DMS 273 treated with DMSO at 0.1 percent for 48 hours (cell line): ENCODE measurements around the gene COL15A1.
"Not testable (repeated sequence)": the region's sequence is repeated elsewhere in the genome, so short reads cannot be mapped to it uniquely, and the experiment has no call there.

Experiments used
- DNase-seq: peaks from one replicate; lab custom pipeline; 2025; lab: John Stamatoyannopoulos, UW

Gene COL15A1

DNA sequence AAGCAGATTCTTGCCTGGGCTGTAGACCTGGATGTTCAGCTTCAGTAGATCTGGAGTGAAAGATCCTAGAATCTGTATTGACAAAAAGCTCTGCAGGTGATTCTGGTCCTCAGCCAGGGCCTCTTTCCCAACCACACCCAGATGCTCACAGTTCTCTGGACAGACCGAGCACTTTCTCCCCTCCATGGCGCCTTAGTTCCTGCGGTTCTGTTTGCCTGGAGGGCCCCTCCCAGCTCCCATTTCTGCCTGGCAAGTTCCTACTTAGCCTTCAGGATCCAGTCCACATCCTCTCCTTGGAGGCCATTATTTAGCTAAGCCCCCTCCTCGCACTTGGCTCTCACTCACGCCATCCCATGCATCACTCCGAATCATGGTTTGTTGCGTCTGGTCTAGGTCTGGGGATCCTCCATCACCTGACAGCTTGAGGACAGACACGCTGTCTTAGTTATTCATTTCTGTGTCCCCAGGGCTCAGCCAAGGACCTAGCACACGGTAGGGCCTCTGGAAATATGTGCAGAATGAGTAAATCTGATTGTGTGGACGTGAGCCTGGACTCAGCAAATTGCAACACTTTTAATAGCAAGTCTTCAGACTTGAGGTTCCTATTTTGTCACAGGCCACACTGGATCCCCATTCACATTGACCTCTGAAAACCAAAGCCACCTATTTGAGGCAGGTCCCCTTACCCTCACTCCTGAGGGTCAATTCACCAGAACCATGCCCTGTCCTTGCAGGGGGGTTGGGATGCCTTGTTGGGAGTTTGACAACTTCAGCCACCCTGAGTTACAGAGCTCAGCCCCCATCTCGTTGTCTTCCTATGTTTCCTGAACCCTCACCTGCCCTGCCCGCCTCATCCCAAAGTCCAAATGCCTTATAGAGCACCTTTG is 50.7 kb downstream of the COL15A1 start:
- no peak for DNase-seq

GRCh38 chr9:98995059-98995671 is 51.5 kb downstream of the COL15A1 start:
- DNase-seq = no peak

GRCh38 chr9:98995971-98996504 is 52.3 kb downstream of the COL15A1 start:
- no peak for DNase-seq

DNA sequence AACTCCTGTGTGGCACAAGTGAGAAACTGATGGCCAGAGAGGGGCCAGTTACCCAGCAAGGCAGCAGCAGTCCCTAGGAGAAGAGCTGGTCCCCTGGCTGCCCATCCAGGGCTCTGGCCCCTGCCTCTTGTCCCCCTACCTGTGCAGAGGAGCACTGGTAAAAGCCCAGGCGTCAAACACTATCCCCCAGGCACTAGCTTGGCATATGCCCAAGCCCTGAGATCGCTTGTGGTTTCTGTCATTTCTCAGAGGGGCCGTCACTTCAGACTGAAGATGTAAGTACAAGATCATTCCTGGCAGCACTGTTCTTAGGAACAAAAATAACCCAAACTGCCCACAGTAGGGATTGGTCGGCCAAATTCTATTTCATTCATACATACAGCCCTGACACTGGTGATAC is 53.9 kb downstream of the COL15A1 start:
- DNase-seq = no peak

DNA sequence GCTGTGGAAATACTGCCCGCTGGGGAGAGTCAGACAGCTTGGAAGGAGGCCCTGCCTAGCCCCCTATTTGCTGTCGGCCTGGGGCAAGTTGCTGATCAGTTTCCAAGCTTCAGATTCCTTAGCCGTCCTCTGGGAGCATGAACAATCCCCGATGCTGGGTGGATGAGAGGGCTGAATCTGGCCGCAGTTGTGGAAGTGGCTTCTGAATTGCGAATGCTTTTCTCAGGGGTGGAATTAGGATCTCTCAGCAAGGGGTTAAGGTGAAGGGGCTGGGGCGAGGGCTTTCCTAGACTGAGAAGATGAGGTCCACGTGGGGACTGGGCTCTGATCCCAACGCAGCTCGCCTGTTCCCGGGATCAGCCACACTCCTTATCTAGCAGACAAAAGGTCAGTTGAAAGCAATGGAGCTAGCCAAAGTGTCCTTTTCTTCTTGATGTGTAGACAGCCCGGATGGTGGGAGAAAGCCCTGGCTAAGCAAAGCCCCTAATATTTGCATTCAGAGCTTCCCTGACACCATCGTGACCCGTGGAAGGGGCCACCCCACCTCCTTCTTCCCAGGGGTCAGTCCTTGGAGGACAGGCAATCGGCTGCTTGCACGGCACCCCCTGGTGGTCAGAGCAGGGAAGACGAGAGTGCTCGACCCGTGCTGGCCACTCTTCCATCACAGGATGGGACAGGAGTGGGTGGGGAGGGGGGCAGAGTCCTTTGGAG is 54.9 kb downstream of the COL15A1 start:
- DNase-seq = no peak

DNA sequence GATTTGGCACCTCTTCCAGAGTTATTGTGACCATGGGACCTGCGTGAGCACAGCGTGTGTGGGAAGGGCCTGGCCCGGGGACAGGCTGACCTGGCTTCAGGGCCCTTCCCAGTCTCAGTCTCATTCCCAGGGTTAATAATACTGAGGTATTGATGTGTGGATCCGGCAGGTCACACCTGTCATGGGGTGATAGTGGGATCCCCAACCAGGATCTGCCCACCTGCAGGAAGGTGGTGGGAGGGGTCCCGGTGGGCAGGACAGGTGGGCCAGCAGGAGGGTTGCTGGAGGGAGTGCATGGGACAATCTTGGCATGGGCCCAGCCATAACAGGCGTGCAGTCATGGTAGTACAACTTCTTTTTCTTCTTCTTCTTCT is 55.4 kb downstream of the COL15A1 start:
- no peak for DNase-seq

- no peak for DNase-seq
Measured at GRCh38 chr9:99000476-99001395, 57.0 kb downstream of the COL15A1 start.

DNA sequence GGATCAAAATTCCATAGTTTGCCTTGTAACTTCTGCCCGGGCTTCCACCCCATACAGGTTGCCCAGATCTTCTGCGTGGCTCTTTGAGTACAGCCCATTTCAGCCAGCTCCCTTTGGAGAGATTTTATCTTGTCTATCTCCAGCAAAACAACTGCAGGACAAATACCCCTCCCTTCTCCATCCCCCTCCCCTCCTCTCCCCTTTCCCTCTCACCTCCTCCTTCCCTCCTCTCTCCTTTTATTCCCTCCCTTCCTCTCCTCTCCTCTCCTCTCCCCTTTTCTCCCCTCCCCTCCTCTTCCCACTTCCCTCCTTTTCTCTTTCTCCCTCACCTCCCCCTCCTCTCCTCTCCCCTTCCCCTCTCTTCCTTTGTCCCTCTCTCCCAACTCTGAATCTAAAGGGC is 58.2 kb downstream of the COL15A1 start:
- no peak for DNase-seq

GRCh38 chr9:99002706-99003105 is 59.0 kb downstream of the COL15A1 start:
- DNase-seq = no peak

- no peak for DNase-seq
Measured at GRCh38 chr9:99003308-99003707, 59.6 kb downstream of the COL15A1 start.

DNA sequence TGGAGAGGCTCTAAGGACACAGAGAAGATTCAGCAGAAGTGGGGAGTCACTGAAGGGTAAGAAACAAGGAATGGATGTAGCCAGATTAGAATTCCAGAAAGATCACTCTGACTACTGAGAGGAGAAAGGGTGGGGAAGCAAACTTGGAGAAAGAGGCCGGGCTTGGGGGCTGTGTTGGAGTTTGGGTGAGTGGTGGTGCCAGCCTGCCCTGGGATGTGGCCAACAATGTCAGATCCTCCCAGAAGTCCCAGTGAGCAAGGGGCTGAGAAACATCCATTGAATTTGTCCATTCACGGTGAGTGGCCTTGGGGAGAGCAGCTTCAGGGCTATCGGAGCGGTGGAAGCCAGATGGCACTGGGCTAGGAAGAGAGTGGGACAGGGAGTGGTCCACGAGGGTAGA is 60.4 kb downstream of the COL15A1 start:
- no peak for DNase-seq

DNA sequence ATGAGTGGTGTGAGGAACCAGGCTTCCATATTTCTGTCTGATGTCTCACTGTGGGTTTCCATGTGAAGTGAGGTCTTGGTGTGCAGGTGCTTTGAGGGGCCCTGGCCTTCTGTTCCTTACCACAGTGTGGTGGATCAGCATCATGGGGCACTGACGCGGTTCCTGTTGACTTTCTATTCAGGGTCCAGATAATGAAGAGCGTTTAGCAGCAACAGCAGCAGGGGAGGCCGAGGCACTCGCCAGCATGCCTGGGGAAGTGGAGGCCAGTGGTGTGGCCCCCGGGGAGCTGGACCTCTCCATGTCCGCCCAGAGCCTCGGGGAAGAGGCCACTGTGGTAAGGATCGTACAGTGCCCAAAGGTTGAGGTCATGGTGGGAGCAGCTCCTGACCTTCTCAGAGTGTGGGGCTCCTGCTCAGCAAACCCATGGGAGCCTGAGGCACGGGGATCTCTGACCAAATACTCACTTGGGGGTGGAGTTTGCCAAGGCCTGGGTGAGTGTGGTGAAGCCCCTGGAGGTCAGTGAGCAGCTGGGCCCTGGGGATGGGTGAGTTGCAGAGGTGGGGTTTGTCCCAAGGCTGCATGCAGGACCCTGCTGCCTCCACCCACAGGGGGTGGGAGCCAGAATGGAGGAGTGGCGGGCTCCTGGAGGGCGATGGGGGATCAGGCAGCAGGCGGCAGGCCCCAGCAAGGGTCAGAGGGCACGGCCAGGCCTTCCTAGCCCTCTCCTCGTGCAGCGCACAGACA is 61.2 kb downstream of the COL15A1 start:
- no peak for DNase-seq

GRCh38 chr9:99005651-99006050 is 61.9 kb downstream of the COL15A1 start:
- DNase-seq = no peak

GRCh38 chr9:99006511-99006910 is 62.8 kb downstream of the COL15A1 start:
- DNase-seq = no peak

- no peak for DNase-seq
Measured at GRCh38 chr9:99006979-99007378, 63.3 kb downstream of the COL15A1 start.

DNA sequence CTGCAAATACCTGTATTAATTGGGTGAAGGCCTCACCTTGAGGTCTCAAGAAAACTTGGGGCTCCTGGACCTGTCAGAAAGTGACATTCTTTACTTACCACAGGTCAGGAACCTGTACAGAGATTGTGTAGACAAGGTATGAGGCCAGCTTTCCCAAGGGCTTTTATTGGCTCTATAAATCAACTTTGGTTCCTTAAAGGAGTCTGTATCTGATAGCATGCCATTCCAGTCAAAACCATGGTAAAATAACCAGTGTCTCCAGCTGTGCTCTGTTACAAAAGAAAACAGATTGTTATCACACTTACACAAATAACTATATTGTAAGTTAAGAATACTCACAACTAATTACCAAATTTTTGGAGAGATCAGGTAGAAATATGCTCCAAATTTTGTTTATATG is 64.5 kb downstream of the COL15A1 start:
- no peak for DNase-seq

DNA sequence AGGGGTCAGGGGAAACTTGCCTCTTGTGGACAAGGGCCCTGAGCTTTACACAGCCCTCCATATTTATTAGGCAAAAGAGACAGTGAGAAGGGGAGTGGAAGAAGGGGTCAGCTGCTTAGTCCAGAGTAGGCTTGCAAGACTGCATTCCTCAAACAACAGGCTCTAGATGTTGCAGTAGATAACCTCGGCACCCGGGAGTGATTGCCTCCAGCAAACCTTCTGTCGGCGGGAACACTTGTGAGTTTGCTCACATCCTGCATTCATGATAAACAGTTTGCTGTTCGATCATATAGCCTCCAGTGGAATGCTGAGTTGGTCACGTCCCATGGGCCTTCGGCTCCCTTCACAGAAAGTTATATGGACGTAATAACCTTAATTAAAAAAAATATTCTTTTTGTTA is 66.7 kb downstream of the COL15A1 start:
- not testable (repeated sequence) for DNase-seq

DNA sequence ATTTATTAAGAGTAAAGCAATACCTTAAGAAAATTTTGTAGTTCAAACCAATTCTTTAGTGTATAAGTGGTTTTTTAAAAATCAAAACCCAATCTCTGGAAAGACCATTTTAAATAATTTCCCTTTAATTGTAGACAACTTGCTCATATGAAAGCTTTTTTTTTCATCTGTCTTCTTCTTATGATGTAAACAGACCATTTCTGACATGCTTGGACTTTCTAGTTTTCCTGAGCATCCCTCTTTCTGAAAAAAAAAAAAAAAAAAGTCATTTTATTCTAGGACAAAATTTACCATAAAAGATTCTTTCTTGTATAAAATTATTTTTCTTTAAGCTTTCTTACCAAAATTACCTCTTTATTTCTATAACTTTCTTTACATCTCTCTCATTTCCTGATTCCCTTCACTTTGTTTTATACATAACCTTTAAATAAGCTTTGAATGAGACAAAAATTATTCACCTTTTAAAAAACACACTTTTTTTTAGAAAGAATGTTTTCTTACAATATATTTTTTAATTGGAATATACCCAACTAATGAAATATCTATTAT is 67.5 kb downstream of the COL15A1 start:
- no peak for DNase-seq

DNA sequence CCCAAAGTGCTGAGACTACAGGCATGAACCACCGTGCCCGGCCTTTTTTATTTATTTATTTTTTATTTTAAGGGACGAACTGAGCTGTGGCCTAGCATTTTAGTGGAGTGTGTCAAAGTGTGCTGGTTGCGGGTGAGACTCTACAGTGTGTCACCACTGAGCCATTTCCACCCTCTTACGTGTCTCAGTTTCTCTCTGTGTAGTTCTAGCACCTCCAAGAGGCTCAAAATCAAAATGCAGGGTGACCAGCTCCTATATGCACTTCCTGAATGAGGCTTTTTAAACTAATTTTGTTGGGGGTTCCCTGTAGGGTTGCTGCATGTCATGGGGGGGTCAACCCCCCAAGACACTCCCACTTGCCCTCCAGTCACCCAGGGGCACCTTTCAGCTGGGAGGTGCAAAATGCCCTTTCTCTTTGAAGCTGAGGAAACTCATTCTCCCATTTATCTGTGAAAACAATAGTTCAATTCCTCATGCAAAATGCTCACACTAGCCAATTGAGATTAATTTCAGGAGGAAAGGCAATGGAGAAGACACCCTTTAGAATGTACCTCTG is 69.3 kb downstream of the COL15A1 start:
- no peak for DNase-seq

- DNase-seq = no peak
Measured at GRCh38 chr9:99013550-99013949, 69.8 kb downstream of the COL15A1 start.
